SK-N-MC (cell line): ENCODE results near the gene PRPF4.
"Not testable (repeated sequence)": the region's sequence is repeated elsewhere in the genome, so short reads cannot be mapped to it uniquely, and the experiment has no call there.

Source experiments
- DNase-seq: peaks from one replicate; pipeline ENCODE4 v3.0.0-alpha.2; 2011; ENCODE audit warnings: low read depth, low spot score
- H3K27ac ChIP-seq: fragments of 200-600 bp; sonication (generic); 2 replicates; pipeline ENCODE4 v1.5.1; 2016; ENCODE audit warnings: mixed run types
- H3K36me3 ChIP-seq: fragments of 200-600 bp; sonication (generic); 2 replicates; pipeline ENCODE4 v1.6.1; 2017; ENCODE audit warnings: antibody characterized with exemption, low read length, mixed read lengths; ENCODE audit not compliant: insufficient read depth
- H3K4me3 ChIP-seq: fragments of 200-600 bp; sonication (generic); 2 replicates; pipeline ENCODE4 v1.5.1; 2016
- H3K9ac ChIP-seq: fragments of 200-600 bp; sonication (generic); 2 replicates; pipeline ENCODE4 v1.8.0; 2017; ENCODE audit warnings: mixed run types, mixed read lengths; ENCODE audit not compliant: insufficient read length
- H3K9me3 ChIP-seq: fragments of 200-600 bp; sonication (generic); 2 replicates; pipeline ENCODE4 v1.6.1; 2017; ENCODE audit warnings: low read depth, mild to moderate bottlenecking, antibody characterized with exemption, low read length, moderate library complexity, mixed read lengths
- EZH2 ChIP-seq: fragments of 200-600 bp; sonication (generic); IDR thresholded peaks from one replicate; pipeline ENCODE4 v1.6.1; 2017; ENCODE audit warnings: antibody characterized with exemption
- FOXP2 ChIP-seq: optimal IDR thresholded peaks from 2 replicates; pipeline ENCODE3; 2011; ENCODE audit warnings: mild to moderate bottlenecking, moderate library complexity; ENCODE audit not compliant: insufficient read depth; ENCODE audit errors: extremely low read length, control extremely low read depth
- POLR2AphosphoS5 ChIP-seq: IDR thresholded peaks from 2 replicates; pipeline ENCODE4 v1.6.1; 2012; ENCODE audit warnings: mild to moderate bottlenecking, low read depth, low read length, borderline replicate concordance

The PRPF4 gene

GRCh38 chr9:113275157-113276131 is at the start of gene PRPF4, which contains the start of gene CDC26:
Gene PRPF4, plus strand, starts transcription at chr9:113275658. Its CDS starts 86 bp downstream, at chr9:113275744.
Gene CDC26, minus strand, starts transcription at chr9:113275572. Its CDS starts 3,065 bp downstream, at chr9:113272507.
- TF ChIP-seq POLR2AphosphoS5, result peak; percentile 99
- TF ChIP-seq FOXP2, result peak; percentile 85
- no peak for TF ChIP-seq EZH2
- Histone ChIP-seq H3K4me3 (peak within 1 kb of the TSS; percentile 94), H3K27ac (peak within 1 kb of the TSS; percentile 22), H3K36me3 (peaks cover 61% of the 10 kb centered on the region), H3K9me3 (no peaks in the 10 kb centered on the region), H3K9ac (peak within 1 kb of the TSS; percentile 94)
- peak; percentile 94 for DNase-seq

DNA sequence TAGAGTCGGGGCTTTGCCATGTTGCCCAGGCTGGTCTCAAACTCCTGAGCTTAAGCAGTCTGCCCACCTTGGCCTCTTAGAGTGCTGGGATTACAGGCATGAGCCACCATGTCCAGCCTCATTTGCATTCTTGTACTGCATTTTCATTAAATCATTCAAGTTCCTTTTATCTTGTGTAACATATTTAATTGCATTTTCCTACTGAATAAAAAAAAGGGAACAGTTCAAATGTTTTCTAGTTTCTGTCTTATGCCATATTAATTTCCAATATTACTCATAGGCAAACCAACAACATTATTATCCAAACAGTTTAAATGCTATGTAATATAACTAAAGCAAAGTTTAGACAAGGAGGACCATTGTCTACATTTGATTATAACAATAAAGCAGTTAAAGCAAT is 48.0 kb upstream of the PRPF4 start:
- no peak for DNase-seq
- no peak overlapping the region for H3K4me3 ChIP-seq
- no peak for TF ChIP-seq FOXP2
- TF ChIP-seq POLR2AphosphoS5, result no peak
- no peak for TF ChIP-seq EZH2
- H3K27ac ChIP-seq, result no peak overlapping the region
- peaks cover 8% of the 10 kb centered on the region; the same call in 1 of the 2 replicates for H3K36me3 ChIP-seq
- no peaks in the 10 kb centered on the region for H3K9me3 ChIP-seq
- H3K9ac ChIP-seq, result no peak overlapping the region

GRCh38 chr9:113228130-113228665 is 47.3 kb upstream of the PRPF4 start:
- Histone ChIP-seq H3K9ac (no peak overlapping the region), H3K9me3 (no peaks in the 10 kb centered on the region), H3K4me3 (no peak overlapping the region), H3K27ac (no peak overlapping the region), H3K36me3 (peaks cover 8% of the 10 kb centered on the region; the same call in 1 of the 2 replicates)
- TF ChIP-seq EZH2 (no peak), POLR2AphosphoS5 (no peak), FOXP2 (no peak)
- DNase-seq, result no peak

GRCh38 chr9:113231701-113232100 is 43.8 kb upstream of the PRPF4 start:
- H3K27ac ChIP-seq, result no peak overlapping the region
- no peak overlapping the region for H3K9ac ChIP-seq
- TF ChIP-seq FOXP2 (no peak), EZH2 (no peak), POLR2AphosphoS5 (no peak)

GRCh38 chr9:113235701-113236255 is 39.7 kb upstream of the PRPF4 start:
- not testable (repeated sequence) for H3K4me3 ChIP-seq, H3K27ac ChIP-seq, H3K9me3 ChIP-seq, H3K9ac ChIP-seq, H3K36me3 ChIP-seq, DNase-seq

More at GRCh38 chr9:113231701-113232100, 43.8 kb upstream of the PRPF4 start:
- DNase-seq, result no peak
- Histone ChIP-seq H3K36me3 (no peaks in the 10 kb centered on the region), H3K4me3 (no peak overlapping the region), H3K9me3 (no peaks in the 10 kb centered on the region)

DNA sequence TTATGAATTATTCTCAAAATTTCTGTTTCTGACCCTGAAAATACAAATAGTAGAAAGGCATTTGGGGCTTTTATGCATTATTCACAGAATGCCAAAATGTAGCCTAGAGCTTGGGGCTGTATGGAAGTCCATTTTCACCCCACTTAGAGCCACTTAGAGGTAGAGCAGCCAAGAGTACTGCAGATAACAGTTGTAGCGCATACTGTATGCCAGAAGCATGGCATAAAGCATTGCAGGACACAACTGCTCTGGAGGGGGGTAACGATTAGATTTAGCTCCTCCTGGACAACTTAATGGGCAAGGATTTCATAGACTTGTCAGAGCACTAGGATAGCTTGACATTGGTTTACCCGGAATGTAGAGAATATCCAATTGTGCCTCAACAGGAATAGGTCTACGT is 38.4 kb upstream of the PRPF4 start:
- DNase-seq, result no peak
- TF ChIP-seq EZH2 (no peak), POLR2AphosphoS5 (no peak), FOXP2 (no peak)
- H3K36me3 ChIP-seq, result no peaks in the 10 kb centered on the region
- no peak overlapping the region for H3K4me3 ChIP-seq
- H3K9me3 ChIP-seq, result no peaks in the 10 kb centered on the region
- no peak overlapping the region for H3K9ac ChIP-seq
- H3K27ac ChIP-seq, result no peak overlapping the region

DNA sequence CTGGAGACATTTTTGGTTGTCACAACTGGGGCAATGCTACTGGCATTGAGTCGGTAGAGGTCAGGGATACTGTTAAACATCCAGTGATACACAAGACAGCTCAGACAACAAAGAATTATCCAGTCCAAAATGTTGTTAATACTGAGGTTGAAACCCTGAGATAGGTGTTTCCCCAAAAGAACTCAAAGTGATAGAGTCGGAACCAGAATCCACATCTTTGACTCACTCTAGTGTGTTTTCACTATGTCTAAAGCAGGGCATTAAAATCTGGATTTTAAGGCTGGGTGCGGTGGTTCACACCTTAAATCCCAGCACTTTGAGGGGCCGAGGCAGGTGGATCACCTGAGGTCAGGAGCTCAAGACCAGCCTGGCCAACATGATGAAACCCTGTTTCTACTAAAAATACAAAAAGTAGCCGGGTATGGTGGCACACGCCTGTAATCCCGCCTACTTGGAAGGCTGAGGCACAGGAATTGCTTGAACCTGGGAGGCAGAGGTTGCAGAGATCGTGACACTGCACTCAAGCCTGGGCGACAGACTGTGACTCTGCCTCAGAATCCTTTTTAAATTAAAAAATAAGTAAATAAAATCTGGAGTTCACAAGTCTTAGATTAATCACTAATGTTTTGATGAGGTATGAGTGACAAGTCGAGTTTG is 37.1 kb upstream of the PRPF4 start:
- H3K27ac ChIP-seq, result no peak overlapping the region
- no peak overlapping the region for H3K9ac ChIP-seq
- no peaks in the 10 kb centered on the region for H3K36me3 ChIP-seq
- no peak for TF ChIP-seq EZH2
- no peak for TF ChIP-seq POLR2AphosphoS5
- TF ChIP-seq FOXP2, result no peak
- DNase-seq, result no peak
- H3K9me3 ChIP-seq, result no peaks in the 10 kb centered on the region
- H3K4me3 ChIP-seq, result no peak overlapping the region

GRCh38 chr9:113238859-113239232 is 36.6 kb upstream of the PRPF4 start:
- H3K9me3 ChIP-seq, result no peaks in the 10 kb centered on the region
- H3K27ac ChIP-seq, result no peak overlapping the region
- no peak overlapping the region for H3K9ac ChIP-seq
- H3K4me3 ChIP-seq, result no peak overlapping the region
- no peak for TF ChIP-seq FOXP2
- TF ChIP-seq EZH2, result no peak
- no peak for TF ChIP-seq POLR2AphosphoS5
- no peak for DNase-seq
- no peaks in the 10 kb centered on the region for H3K36me3 ChIP-seq
